ENCODE results near the gene MAP2. TPM values are rescaled to one million over a fixed set of nuclear protein-coding genes. Genes with fewer than 3 reads are reported as not detected.

MAP2 gene
- total RNA-seq, 2 experiments from 2014 or later: 0.16 to 0.20 TPM

DNA sequence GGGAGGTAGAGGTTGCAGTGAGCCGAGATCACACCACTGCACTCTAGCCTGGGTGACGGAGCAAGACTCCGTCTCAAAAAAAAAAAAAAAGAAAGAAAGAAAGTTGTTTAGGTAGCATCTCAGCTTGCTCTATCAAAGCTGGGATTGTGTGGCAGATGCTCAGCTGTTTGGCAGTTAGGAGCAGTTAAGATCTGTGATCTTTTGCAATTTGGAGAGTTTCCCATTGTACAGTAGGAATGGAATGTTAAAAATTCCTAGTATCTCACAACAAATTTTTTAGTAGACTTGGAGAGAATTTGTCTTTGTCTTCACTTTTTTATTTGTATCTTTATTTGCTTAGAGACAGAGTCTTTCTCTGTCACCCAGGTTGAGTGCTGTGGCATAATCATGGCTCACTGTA lies 224.9 kb downstream of the MAP2 start:
- Histone ChIP-seq H3K27me3 (ENCODE audit: control insufficient read depth in 1 of 2, insufficient read depth in 2 of 2, low read length in 2 of 2) (no peaks in the 10 kb centered on the region), H3K9me3 (ENCODE audit: control insufficient read depth in 1 of 2, insufficient read depth in 1 of 2, low read length in 2 of 2) (no peaks in the 10 kb centered on the region), H3K4me1 (ENCODE audit: insufficient read depth, low read length) (no peaks in the 10 kb centered on the region), H3K36me3 (ENCODE audit: insufficient read depth, low read length) (no peaks in the 10 kb centered on the region), H3K27ac (ENCODE audit: low read depth in 1 of 2, low read length in 2 of 2) (no peak overlapping the region), H3K4me3 (ENCODE audit: low read length) (no peak overlapping the region)
- Mint-ChIP-seq H3K27ac (no peak overlapping the region), H3K4me3 (no peak overlapping the region), H3K4me1 (ENCODE audit: low read depth) (no peaks in the 10 kb centered on the region), H3K27me3 (no peaks in the 10 kb centered on the region), H3K9me3 (peaks cover 3% of the 10 kb centered on the region), H3K36me3 (ENCODE audit: low read depth) (no peaks in the 10 kb centered on the region)
- intact Hi-C loops (cut with DNase I, micrococcal nuclease): no loop called here
- ATAC-seq (ENCODE audit: poor library complexity) (no peak), DNase-seq (no peak)
- POLR2A ChIA-PET: no interaction called here
- TF ChIP-seq CTCF (IDR thresholded peaks at IDR 0.05): no peak
- CTCF ChIA-PET: no interaction called here

- H3K9me3 ChIP-seq (ENCODE audit: control insufficient read depth in 1 of 2, insufficient read depth in 1 of 2, low read length in 2 of 2): no peaks in the 10 kb centered on the region
- ChIA-PET CTCF (no interaction called here), POLR2A (no interaction called here)
- H3K27ac ChIP-seq (ENCODE audit: low read depth in 1 of 2, low read length in 2 of 2): no peak overlapping the region
- no peaks in the 10 kb centered on the region for H3K4me1 ChIP-seq (ENCODE audit: insufficient read depth, low read length)
- ATAC-seq (ENCODE audit: poor library complexity) (no peak), DNase-seq (no peak)
- no peak for TF ChIP-seq CTCF (IDR thresholded peaks at IDR 0.05)
- no peaks in the 10 kb centered on the region for H3K27me3 ChIP-seq (ENCODE audit: control insufficient read depth in 1 of 2, insufficient read depth in 2 of 2, low read length in 2 of 2)
- no peak overlapping the region for H3K4me3 Mint-ChIP-seq
- no peaks in the 10 kb centered on the region for H3K4me1 Mint-ChIP-seq (ENCODE audit: low read depth)
- H3K36me3 ChIP-seq (ENCODE audit: insufficient read depth, low read length): no peaks in the 10 kb centered on the region
- H3K27me3 Mint-ChIP-seq: no peaks in the 10 kb centered on the region
- no peak overlapping the region for H3K4me3 ChIP-seq (ENCODE audit: low read length)
- H3K36me3 Mint-ChIP-seq (ENCODE audit: low read depth): no peaks in the 10 kb centered on the region
- H3K9me3 Mint-ChIP-seq: no peaks in the 10 kb centered on the region
- H3K27ac Mint-ChIP-seq: no peak overlapping the region
- intact Hi-C loops (cut with DNase I, micrococcal nuclease): no loop called here
These were observed 229.3 kb downstream of the MAP2 start for GRCh38 chr2:209653134-209653533.

DNA sequence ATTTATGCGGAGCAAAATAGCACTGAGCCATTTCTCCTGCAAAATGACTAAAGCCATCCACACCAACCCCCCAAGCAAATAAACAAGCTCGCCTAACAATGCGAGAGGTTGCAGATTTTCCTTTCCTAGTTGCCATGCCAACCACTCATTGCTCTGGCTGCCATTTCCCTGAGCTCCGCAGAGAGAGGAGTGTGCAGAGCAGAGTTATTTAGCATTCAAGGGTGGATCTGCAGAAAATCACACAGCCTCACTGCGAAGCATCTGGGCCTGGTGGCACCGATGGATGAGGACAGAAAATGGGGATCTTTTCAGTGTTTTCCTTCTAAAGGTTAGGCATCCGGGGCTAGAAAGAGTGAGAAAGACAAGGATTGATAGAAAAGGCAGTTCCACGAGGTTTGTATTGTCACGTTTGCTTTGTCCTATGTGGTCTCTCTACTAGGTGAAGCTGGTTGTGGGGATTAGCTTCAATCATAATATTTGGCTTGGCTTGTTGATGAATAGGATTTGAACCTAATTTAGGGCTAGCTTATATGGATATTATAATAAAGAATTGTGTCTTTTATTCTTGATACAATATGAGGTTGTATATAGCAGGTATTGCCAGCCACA lies 237.5 kb downstream of the MAP2 start:
- DNase-seq (no peak), ATAC-seq (ENCODE audit: poor library complexity) (no peak)
- no peaks in the 10 kb centered on the region for H3K4me1 ChIP-seq (ENCODE audit: insufficient read depth, low read length)
- Mint-ChIP-seq H3K4me1 (ENCODE audit: low read depth) (no peaks in the 10 kb centered on the region), H3K4me3 (no peak overlapping the region), H3K27ac (no peak overlapping the region), H3K36me3 (ENCODE audit: low read depth) (no peaks in the 10 kb centered on the region), H3K27me3 (no peaks in the 10 kb centered on the region), H3K9me3 (no peaks in the 10 kb centered on the region)
- no peak for TF ChIP-seq CTCF (IDR thresholded peaks at IDR 0.05)
- H3K36me3 ChIP-seq (ENCODE audit: insufficient read depth, low read length): no peaks in the 10 kb centered on the region
- H3K27me3 ChIP-seq (ENCODE audit: control insufficient read depth in 1 of 2, insufficient read depth in 2 of 2, low read length in 2 of 2): no peaks in the 10 kb centered on the region
- no peak overlapping the region for H3K27ac ChIP-seq (ENCODE audit: low read depth in 1 of 2, low read length in 2 of 2)
- CTCF ChIA-PET: no interaction called here
- intact Hi-C loops (cut with DNase I, micrococcal nuclease): no loop called here
- no peak overlapping the region for H3K4me3 ChIP-seq (ENCODE audit: low read length)
- H3K9me3 ChIP-seq (ENCODE audit: control insufficient read depth in 1 of 2, insufficient read depth in 1 of 2, low read length in 2 of 2): peaks cover 0 to 3% of the 10 kb centered on the region in 2 experiments
- POLR2A ChIA-PET: no interaction called here

Measured in CD4-positive, alpha-beta T cell (primary cell).